Mucosa of rectum (tissue), 2 donors: ENCODE data around the gene SESTD1.

ENCODE experiments used
- H3K27ac ChIP-seq, 2 donors: one replicate each; pipeline ENCODE4 v1.7.0; 2013; ENCODE audit warnings: inconsistent platforms in 2 of 2, low read depth in 2 of 2, low read length in 2 of 2
- H3K27me3 ChIP-seq, 2 donors: one replicate each; pipeline ENCODE4 v1.7.0; 2013; ENCODE audit warnings: low read length in 2 of 2; ENCODE audit not compliant: control insufficient read depth in 2 of 2, insufficient read depth in 2 of 2
- H3K36me3 ChIP-seq, 2 donors: one replicate each; pipeline ENCODE4 v1.7.0; 2013; ENCODE audit warnings: low read length in 2 of 2; ENCODE audit not compliant: control insufficient read depth in 2 of 2, insufficient read depth in 2 of 2
- H3K4me1 ChIP-seq, 2 donors: one replicate each; pipeline ENCODE4 v1.7.0; 2013; ENCODE audit warnings: low read length in 2 of 2, mild to moderate bottlenecking in 1 of 2; ENCODE audit not compliant: control insufficient read depth in 2 of 2, insufficient read depth in 2 of 2
- H3K4me3 ChIP-seq, 2 donors: one replicate each; pipeline ENCODE4 v1.7.0; 2013; ENCODE audit warnings: low read length in 2 of 2
- H3K9ac ChIP-seq, 2 donors: one replicate each; pipeline ENCODE4 v1.7.0; 2013; ENCODE audit warnings: low read length in 2 of 2, low read depth in 1 of 2, mild to moderate bottlenecking in 1 of 2
- H3K9me3 ChIP-seq, 2 donors: one replicate each; pipeline ENCODE4 v1.7.0; 2013; ENCODE audit warnings: low read length in 2 of 2; ENCODE audit not compliant: control insufficient read depth in 2 of 2
- donor health status: healthy.
- donor health status: Normal muscosa, but diverticular disease.

The SESTD1 gene

GRCh38 chr2:179264368-179265081 lies at the start of gene SESTD1:
Gene SESTD1, minus strand, starts transcription at chr2:179264832. Its CDS starts 72,991 bp downstream, at chr2:179191841.
- H3K4me1 ChIP-seq = peaks cover 6 to 10% of the 10 kb centered on the region in 2 donors
- H3K4me3 ChIP-seq = peak within 1 kb of the TSS; percentile 73 to 79
- no peaks in the 10 kb centered on the region for H3K36me3 ChIP-seq
- H3K9ac ChIP-seq = peak within 1 kb of the TSS; percentile 64 to 79
- H3K27me3 ChIP-seq = no peaks in the 10 kb centered on the region
- no peaks in the 10 kb centered on the region for H3K9me3 ChIP-seq
- H3K27ac ChIP-seq = peak within 1 kb of the TSS; percentile 55 to 58

- Histone ChIP-seq H3K27me3 (no peaks in the 10 kb centered on the region), H3K27ac (no peak overlapping the region), H3K36me3 (no peaks in the 10 kb centered on the region), H3K4me3 (no peak overlapping the region), H3K9ac (no peak overlapping the region), H3K4me1 (no peaks in the 10 kb centered on the region), H3K9me3 (no peaks in the 10 kb centered on the region)
Observed at GRCh38 chr2:179313057-179313456, 48.4 kb upstream of the SESTD1 start.

GRCh38 chr2:179311101-179311500 lies 46.5 kb upstream of the SESTD1 start:
- no peak overlapping the region for H3K27ac ChIP-seq

GRCh38 chr2:179307616-179308371 lies 43.2 kb upstream of the SESTD1 start:
- H3K36me3 ChIP-seq = no peaks in the 10 kb centered on the region
- no peak overlapping the region for H3K4me3 ChIP-seq
- H3K27ac ChIP-seq = no peak overlapping the region
- H3K9me3 ChIP-seq = no peaks in the 10 kb centered on the region
- no peaks in the 10 kb centered on the region for H3K27me3 ChIP-seq
- H3K9ac ChIP-seq = no peak overlapping the region
- no peaks in the 10 kb centered on the region for H3K4me1 ChIP-seq

More at GRCh38 chr2:179311101-179311500, 46.5 kb upstream of the SESTD1 start:
- no peaks in the 10 kb centered on the region for H3K9me3 ChIP-seq
- H3K4me1 ChIP-seq = no peaks in the 10 kb centered on the region
- no peak overlapping the region for H3K4me3 ChIP-seq
- no peaks in the 10 kb centered on the region for H3K27me3 ChIP-seq
- no peak overlapping the region for H3K9ac ChIP-seq
- no peaks in the 10 kb centered on the region for H3K36me3 ChIP-seq

- Histone ChIP-seq H3K36me3 (no peaks in the 10 kb centered on the region), H3K27ac (no peak overlapping the region), H3K9me3 (no peaks in the 10 kb centered on the region), H3K4me3 (no peak overlapping the region), H3K27me3 (no peaks in the 10 kb centered on the region), H3K4me1 (no peaks in the 10 kb centered on the region), H3K9ac (no peak overlapping the region)
Observed at GRCh38 chr2:179305125-179305524, 40.5 kb upstream of the SESTD1 start.

GRCh38 chr2:179304424-179304823 lies 39.8 kb upstream of the SESTD1 start:
- Histone ChIP-seq H3K9ac (no peak overlapping the region), H3K4me3 (no peak overlapping the region), H3K4me1 (no peaks in the 10 kb centered on the region), H3K27ac (no peak overlapping the region), H3K36me3 (no peaks in the 10 kb centered on the region), H3K27me3 (no peaks in the 10 kb centered on the region), H3K9me3 (no peaks in the 10 kb centered on the region)

- H3K36me3 ChIP-seq = no peaks in the 10 kb centered on the region
- no peak overlapping the region for H3K4me3 ChIP-seq
- H3K27ac ChIP-seq = no peak overlapping the region
- H3K9ac ChIP-seq = no peak overlapping the region
- no peaks in the 10 kb centered on the region for H3K27me3 ChIP-seq
- no peaks in the 10 kb centered on the region for H3K4me1 ChIP-seq
- H3K9me3 ChIP-seq = no peaks in the 10 kb centered on the region
Observed at GRCh38 chr2:179302764-179303571, 38.3 kb upstream of the SESTD1 start.

- no peak overlapping the region for H3K27ac ChIP-seq
- no peaks in the 10 kb centered on the region for H3K36me3 ChIP-seq
- H3K9ac ChIP-seq = no peak overlapping the region
- H3K9me3 ChIP-seq = no peaks in the 10 kb centered on the region
- no peaks in the 10 kb centered on the region for H3K27me3 ChIP-seq
- no peak overlapping the region for H3K4me3 ChIP-seq
- no peaks in the 10 kb centered on the region for H3K4me1 ChIP-seq
Observed at GRCh38 chr2:179302149-179302548, 37.5 kb upstream of the SESTD1 start.

- Histone ChIP-seq H3K9me3 (no peaks in the 10 kb centered on the region), H3K27ac (no peak overlapping the region), H3K27me3 (no peaks in the 10 kb centered on the region), H3K4me1 (no peaks in the 10 kb centered on the region), H3K4me3 (no peak overlapping the region), H3K9ac (no peak overlapping the region), H3K36me3 (no peaks in the 10 kb centered on the region)
Observed at GRCh38 chr2:179298666-179299065, 34.0 kb upstream of the SESTD1 start.

GRCh38 chr2:179297927-179298326 lies 33.3 kb upstream of the SESTD1 start:
- Histone ChIP-seq H3K9ac (no peak overlapping the region), H3K27ac (no peak overlapping the region), H3K36me3 (no peaks in the 10 kb centered on the region), H3K4me3 (no peak overlapping the region), H3K4me1 (no peaks in the 10 kb centered on the region), H3K9me3 (no peaks in the 10 kb centered on the region), H3K27me3 (no peaks in the 10 kb centered on the region)
